ENCODE measurements around the gene USH1G. TPM values are rescaled to one million over a fixed set of nuclear protein-coding genes. Genes with fewer than 3 reads are reported as not detected.

USH1G gene
- total and polyA plus RNA-seq, 2 of the 13 experiments (the other 11 are each of a cell fraction or from before 2014, with no cell fraction given) = 0.04 TPM; not detected in 1

GRCh38 chr17:74872313-74873036 lies 50.6 kb downstream of the USH1G start, which contains the start of gene FDXR (continued):
- TF ChIP-seq REPIN1 (CRISPR knock-in tag; IDR thresholded peaks at IDR 0.05; ENCODE audit: borderline replicate concordance, low read depth) (peak; percentile 84; the same call in 1 of the 2 replicates), PHF8 (CRISPR knock-in tag; IDR thresholded peaks at IDR 0.05) (peak; percentile 93), LBX2 (CRISPR knock-in tag; IDR thresholded peaks at IDR 0.05; ENCODE audit: borderline replicate concordance) (0 out of 2 replicates have a peak, but pooled peaks have one; percentile 27), PHB2 (IDR thresholded peaks at IDR 0.05; ENCODE audit: partially characterized antibody) (no peak), HMGXB3 (CRISPR knock-in tag; IDR thresholded peaks at IDR 0.05; ENCODE audit: borderline replicate concordance) (no peak), ZNF768 (CRISPR knock-in tag; IDR thresholded peaks at IDR 0.05) (peak; percentile 91), ZNF766 (CRISPR knock-in tag; IDR thresholded peaks at IDR 0.05; ENCODE audit: borderline replicate concordance) (peak; percentile 81; the same call in 1 of the 2 replicates), CREM (IDR thresholded peaks at IDR 0.05) (no peak), CREM (CRISPR knock-in tag; IDR thresholded peaks at IDR 0.05) (0 out of 2 replicates have a peak, but pooled peaks have one; percentile 37), ZFY (CRISPR knock-in tag; IDR thresholded peaks at IDR 0.05) (peak; percentile 82), NONO (IDR thresholded peaks at IDR 0.05) (no peak), NONO (CRISPR knock-in tag; conservative IDR thresholded peaks at IDR 0.05) (peak; percentile 89), ZFP90 (CRISPR knock-in tag; IDR thresholded peaks at IDR 0.05; ENCODE audit: borderline replicate concordance) (peak; percentile 77; the same call in 1 of the 2 replicates), PRDM4 (CRISPR knock-in tag; IDR thresholded peaks at IDR 0.05; ENCODE audit: borderline replicate concordance) (peak; percentile 55; the same call in 1 of the 2 replicates), RCOR2 (CRISPR knock-in tag; IDR thresholded peaks at IDR 0.05) (0 out of 2 replicates have a peak, but pooled peaks have one; percentile 49), ATAD3A (CRISPR knock-in tag; IDR thresholded peaks at IDR 0.05) (no peak), RFX3 (CRISPR knock-in tag; IDR thresholded peaks at IDR 0.05) (no peak), KMT2B (CRISPR knock-in tag; IDR thresholded peaks at IDR 0.05) (0 out of 2 replicates have a peak, but pooled peaks have one; percentile 67), ZBTB34 (CRISPR knock-in tag; IDR thresholded peaks at IDR 0.05) (peak; percentile 73; the same call in 1 of the 2 replicates), PLRG1 (conservative IDR thresholded peaks at IDR 0.05) (no peak), KDM5B (CRISPR knock-in tag; IDR thresholded peaks at IDR 0.05; ENCODE audit: borderline replicate concordance) (peak; percentile 68), ZFP36L1 (CRISPR knock-in tag; IDR thresholded peaks at IDR 0.05) (no peak)

Measured in HepG2 (cell line).